GM19193 (cell line): ENCODE measurements around the gene BHLHE23.

ENCODE experiments used
- POLR2A ChIP-seq: IDR thresholded peaks from 4 replicates; pipeline ENCODE4 v1.6.1; 2011; ENCODE audit not compliant: insufficient read depth, insufficient read length; ENCODE audit errors: extremely low read depth

Gene BHLHE23

GRCh38 chr20:63009045-63009961 lies 2.5 kb upstream of the BHLHE23 start:
- peak; percentile 54 for TF ChIP-seq POLR2A

DNA sequence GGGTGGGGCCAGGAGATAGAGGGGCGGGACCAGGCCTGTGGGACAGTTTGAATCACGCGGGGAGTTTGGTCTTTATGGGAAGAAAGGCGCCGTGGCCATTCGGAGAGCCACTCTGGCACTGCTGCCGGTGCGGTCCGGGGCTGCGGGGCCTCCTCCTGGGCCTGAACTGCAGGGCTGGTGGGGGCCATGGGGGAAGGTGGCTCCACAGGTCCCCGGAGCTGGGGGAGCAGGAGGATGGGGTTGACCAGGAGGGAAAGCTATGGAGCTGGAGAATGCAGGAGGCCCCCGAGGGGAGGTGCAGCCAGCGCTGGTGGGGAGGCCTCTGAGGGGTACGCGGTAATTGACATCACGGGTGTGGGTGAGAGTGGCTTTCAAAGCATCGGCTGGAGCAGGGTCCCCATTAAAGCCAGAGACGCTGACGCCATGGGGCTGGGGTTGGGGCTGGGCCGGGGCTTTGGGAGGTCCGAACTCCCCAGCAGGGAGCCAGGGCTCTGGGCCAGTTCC lies 1.8 kb upstream of the BHLHE23 start:
- TF ChIP-seq POLR2A, result no peak

- no peak for TF ChIP-seq POLR2A
Measured at GRCh38 chr20:63007646-63008488, 1.1 kb upstream of the BHLHE23 start.

DNA sequence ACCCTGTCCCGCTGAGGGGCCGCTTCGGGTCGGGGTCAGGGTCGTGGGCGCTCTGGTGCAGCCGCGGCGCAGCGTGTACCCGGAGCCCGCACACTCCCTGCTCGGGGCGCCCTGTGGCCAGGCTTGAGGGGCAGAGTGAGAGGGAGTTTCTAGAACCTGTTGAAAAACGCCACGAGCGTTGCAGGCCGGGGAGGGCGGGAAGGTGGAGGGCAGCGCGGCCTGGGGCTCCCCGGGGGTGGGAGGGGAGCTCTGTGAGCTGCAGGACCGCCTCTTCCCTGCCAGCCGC lies 539 bp upstream of the BHLHE23 start:
- no peak for TF ChIP-seq POLR2A

- no peak for TF ChIP-seq POLR2A
Measured at GRCh38 chr20:63005862-63006539, 763 bp downstream of the BHLHE23 start.

DNA sequence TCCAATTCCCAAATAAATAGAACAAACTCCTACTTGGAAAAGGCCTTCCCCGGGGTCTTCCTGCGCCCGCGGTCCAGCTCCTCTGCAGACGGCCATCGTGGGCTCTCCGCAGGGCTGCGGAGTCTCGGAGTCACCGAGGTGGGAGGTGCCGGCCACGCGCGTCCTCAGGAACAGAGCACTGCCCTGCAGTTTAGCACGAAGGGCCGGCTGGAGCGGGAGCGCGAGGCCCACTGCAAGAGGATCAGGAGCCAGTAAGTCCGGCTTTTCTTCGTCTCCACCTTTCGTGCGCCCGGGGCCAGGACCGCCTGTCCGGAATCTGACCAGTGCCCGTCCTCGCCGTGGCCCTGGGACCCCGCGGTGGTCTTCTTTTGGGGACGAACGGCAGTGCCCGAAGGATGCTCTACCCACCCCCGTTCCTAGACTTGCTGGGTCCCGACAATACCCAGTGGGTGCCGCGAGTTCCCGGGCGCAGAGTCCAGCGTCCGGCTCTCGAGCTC lies 1.4 kb downstream of the BHLHE23 start:
- TF ChIP-seq POLR2A, result no peak

- TF ChIP-seq POLR2A, result no peak
Measured at GRCh38 chr20:63004607-63005364, 2.0 kb downstream of the BHLHE23 start.

DNA sequence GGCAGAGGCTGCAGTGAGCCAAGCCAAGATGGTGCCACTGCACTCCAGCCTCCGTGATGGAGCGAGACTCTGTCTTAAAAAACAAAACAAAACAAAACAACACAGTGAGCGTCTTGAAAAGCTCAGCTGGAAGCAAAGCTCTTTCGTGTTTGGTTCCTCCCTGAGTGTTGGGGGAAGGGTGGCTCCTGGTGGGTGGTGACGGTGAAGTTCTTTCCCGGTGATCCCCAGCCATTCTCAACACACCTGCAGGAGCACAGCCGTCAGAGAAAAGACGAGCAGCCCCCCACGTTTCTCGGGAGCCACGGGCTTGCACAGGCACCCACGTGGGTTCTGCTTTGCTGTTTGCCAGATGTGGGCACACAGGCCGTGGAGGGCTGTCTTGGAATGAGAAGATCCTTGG lies 3.2 kb downstream of the BHLHE23 start:
- no peak for TF ChIP-seq POLR2A

DNA sequence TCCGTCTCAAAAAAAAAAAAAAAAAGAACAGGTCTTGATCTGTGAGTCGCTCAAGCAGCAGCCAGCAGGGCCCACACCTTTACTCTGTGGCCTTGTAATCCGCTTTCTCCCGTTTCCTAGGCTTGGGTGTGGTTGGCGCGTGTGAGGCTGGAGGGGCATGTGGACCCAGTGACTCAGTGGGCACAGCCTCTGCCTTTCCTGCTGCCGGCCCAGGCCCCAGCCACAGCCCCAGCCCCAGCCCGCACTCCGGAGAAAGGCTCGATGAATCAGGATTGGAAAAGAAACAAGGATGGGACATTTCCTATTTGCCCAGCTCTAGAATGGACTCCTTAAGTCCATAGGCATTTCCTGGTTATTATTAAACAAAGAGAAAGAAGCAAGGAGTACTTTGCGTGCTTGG lies 4.3 kb downstream of the BHLHE23 start:
- TF ChIP-seq POLR2A, result no peak

- no peak for TF ChIP-seq POLR2A
Measured at GRCh38 chr20:63000958-63001357, 5.8 kb downstream of the BHLHE23 start.

DNA sequence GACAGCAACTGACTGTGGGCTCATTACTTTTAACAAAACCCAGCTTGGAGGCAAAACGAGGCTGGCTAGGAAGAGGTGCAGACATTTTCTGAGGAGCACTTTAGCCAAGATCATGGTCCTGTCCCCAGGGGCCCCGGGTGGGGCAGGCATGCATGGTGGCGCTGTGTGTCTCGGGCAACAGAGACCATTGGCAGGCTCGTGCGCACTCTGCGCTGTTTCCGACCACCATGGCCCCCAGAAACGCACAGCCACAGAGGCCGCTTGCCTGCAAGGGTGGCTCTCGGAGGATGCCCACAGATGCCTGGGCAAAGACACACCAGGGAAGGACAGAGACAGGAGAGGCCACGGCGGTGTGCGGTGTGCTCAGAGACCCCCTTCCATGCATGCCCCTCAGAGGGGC lies 6.7 kb downstream of the BHLHE23 start:
- no peak for TF ChIP-seq POLR2A

DNA sequence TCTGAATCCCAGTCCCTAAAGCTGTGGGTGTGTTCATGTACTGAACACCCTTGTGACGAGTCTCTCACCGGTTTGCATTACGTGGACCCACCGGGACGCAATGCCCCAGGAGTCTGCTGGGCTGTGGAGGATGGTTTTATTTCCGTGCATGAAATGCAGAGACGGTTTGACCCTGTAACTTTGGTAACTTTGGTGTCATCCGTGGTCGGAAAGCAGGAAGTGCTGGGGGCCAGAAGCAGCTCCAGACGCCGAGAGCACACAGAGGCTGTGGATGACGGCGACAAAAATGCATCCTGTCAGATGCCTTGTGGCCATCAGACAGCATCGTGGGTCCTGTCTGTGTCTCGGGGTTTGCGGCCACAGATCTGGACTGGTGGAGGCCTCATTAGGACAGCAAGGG lies 7.2 kb downstream of the BHLHE23 start:
- TF ChIP-seq POLR2A, result no peak

DNA sequence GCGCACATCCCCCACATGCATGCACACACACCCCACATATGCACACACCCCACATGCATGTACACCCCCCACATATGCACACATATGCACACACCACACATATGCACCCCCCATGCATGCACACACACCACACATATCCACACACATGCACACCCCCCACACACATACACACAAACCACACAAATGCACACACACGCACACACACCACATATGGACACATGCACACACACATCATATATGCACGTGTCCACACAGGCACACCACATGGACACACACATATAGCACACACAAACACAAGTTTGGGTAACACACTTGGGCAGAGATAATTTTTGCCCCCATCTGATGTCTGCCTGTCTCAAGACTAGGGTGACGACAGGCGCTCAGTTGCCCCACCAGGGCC lies 8.3 kb downstream of the BHLHE23 start:
- TF ChIP-seq POLR2A, result no peak

GRCh38 chr20:62997417-62998035 lies 9.2 kb downstream of the BHLHE23 start:
- no peak for TF ChIP-seq POLR2A

- TF ChIP-seq POLR2A, result no peak
Measured at GRCh38 chr20:62996596-62996982, 10.2 kb downstream of the BHLHE23 start.
